ENCODE measurements around the gene SPINK14. TPM values are rescaled to one million over a fixed set of nuclear protein-coding genes. Genes with fewer than 3 reads are reported as not detected.

SPINK14 gene
- total and polyA plus RNA-seq, 2 donors (not counting 3 experiments of a cell fraction or from before 2014, with no cell fraction given): not detected

- DNase-seq (ENCODE audit: low read depth, low spot score) (no peak), FAIRE-seq (no peak)
- Histone ChIP-seq H2AFZ (ENCODE audit: low read depth, low read length) (no peak overlapping the region), H3K9ac (replicated peaks; ENCODE audit: extremely low read depth, insufficient read depth, low read length) (no peak overlapping the region), H3K27me3 (ENCODE audit: control insufficient read depth in 2 of 2, insufficient read depth in 2 of 2, low read length in 2 of 2) (no peaks in the 10 kb centered on the region), H3K9me3 (replicated peaks; ENCODE audit: control insufficient read depth, insufficient read depth, low read length) (no peaks in the 10 kb centered on the region), H3K4me3 (replicated peaks in 1 of 3; ENCODE audit: insufficient read depth in 1 of 3, low read depth in 1 of 3, low read length in 3 of 3) (no peak overlapping the region), H3K27ac (ENCODE audit: insufficient read depth, low read depth, low read length) (no peak overlapping the region), H3K4me2 (ENCODE audit: insufficient read depth, low read length) (no peak overlapping the region), H3K36me3 (ENCODE audit: control insufficient read depth in 2 of 2, extremely low read depth in 1 of 2, insufficient read depth in 2 of 2, low read length in 2 of 2) (no peaks in the 10 kb centered on the region), H3K4me1 (ENCODE audit: control insufficient read depth, extremely low read depth, insufficient read depth, low read length) (no peaks in the 10 kb centered on the region), H3K79me2 (ENCODE audit: control insufficient read depth, insufficient read depth, low read length) (no peaks in the 10 kb centered on the region), H3K9me1 (replicated peaks; ENCODE audit: control insufficient read depth, extremely low read depth, insufficient read depth, low read length) (no peaks in the 10 kb centered on the region), H4K20me1 (replicated peaks; ENCODE audit: control insufficient read depth, extremely low read depth, insufficient read depth, low read length) (no peaks in the 10 kb centered on the region)
- BruUV-seq (replicated peaks): no TSS peak
- TF ChIP-seq POLR2A (IDR thresholded peaks at IDR 0.05; ENCODE audit: low read depth, low read length): no peak
- no peak for TF ChIP-seq CTCF (IDR thresholded peaks at IDR 0.05; ENCODE audit: extremely low read depth in 1 of 2, insufficient read depth in 1 of 2, low read depth in 1 of 2, low read length in 2 of 2)
- TF ChIP-seq EZH2 (IDR thresholded peaks at IDR 0.05; ENCODE audit: borderline replicate concordance, low read depth, low read length, severe bottlenecking): no peak
- TF ChIP-seq FOS (IDR thresholded peaks at IDR 0.05; ENCODE audit: borderline replicate concordance, insufficient read depth, low read length): no peak
- no peak for TF ChIP-seq JUN (IDR thresholded peaks at IDR 0.05; ENCODE audit: borderline replicate concordance, insufficient read depth, insufficient read length, low read depth)
- no peak for TF ChIP-seq MYC (IDR thresholded peaks at IDR 0.05; ENCODE audit: low read depth, low read length)
- no peak for TF ChIP-seq GATA2 (IDR thresholded peaks at IDR 0.05; ENCODE audit: insufficient read depth, insufficient read length, low read depth, low read length)
- no peak for TF ChIP-seq POLR2AphosphoS5 (IDR thresholded peaks at IDR 0.05; ENCODE audit: insufficient read depth, low read depth, low read length)
- intact Hi-C loops (cut with micrococcal nuclease): no loop called here
- dilution Hi-C loops (cut with MboI; ENCODE audit: extremely low pct_ligation_motif_present, low sequenced_read_pairs): no loop called here
- CTCF ChIA-PET: no interaction called here
- POLR2A ChIA-PET: no interaction called here
Observed at GRCh38 chr5:148201151-148201550, 32.8 kb downstream of the SPINK14 start.
